SH-SY5Y (cell line): ENCODE measurements around the gene LAMB1.

Experiments used
- GATA2 ChIP-seq: IDR thresholded peaks from 2 replicates; pipeline ENCODE4 v1.6.1; 2011; ENCODE audit warnings: mild to moderate bottlenecking, low read depth, low read length
- GATA3 ChIP-seq: IDR thresholded peaks from 2 replicates; pipeline ENCODE4 v1.6.1; 2011; ENCODE audit warnings: low read depth, mild to moderate bottlenecking, low read length, moderate library complexity

DNA sequence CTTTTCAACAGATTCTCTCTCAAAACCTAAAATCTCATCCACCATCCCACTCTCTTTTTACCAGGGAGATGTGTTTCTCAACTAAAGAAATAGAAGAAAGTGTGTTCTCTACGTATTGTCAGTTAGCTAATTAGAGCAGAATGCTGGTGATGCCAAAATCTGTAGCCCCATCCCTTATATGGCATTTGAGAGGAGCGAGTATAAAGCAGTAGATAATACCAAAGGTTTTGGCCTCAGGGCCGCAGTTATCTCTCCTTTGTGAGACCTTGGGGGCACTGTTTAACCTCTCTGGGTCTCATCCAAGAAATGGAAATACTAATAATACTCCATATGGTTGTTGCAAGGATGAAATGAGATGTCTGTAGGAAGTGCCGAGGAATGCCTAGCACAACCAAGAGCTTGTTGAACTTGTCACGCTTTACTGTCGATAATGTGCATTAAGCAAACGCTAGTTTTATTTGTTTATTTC lies 112.4 kb downstream of the LAMB1 start:
- TF ChIP-seq GATA2 (no peak), GATA3 (no peak)
